K562 (cell line): ENCODE measurements around the gene RRAS. TPM values are rescaled to one million over a fixed set of nuclear protein-coding genes. Genes with fewer than 3 reads are reported as not detected.

Source experiments
- AFF4 ChIP-seq: sonication (generic); formaldehyde crosslinking; IDR thresholded peaks from 2 replicates; pipeline ENCODE4 v1.8.0; 2023; ENCODE audit warnings: mild to moderate bottlenecking, missing genetic modification reagents
- CEBPG ChIP-seq, 3 experiments: fragments of 200-800 bp in 1 of 3; sonication (Bioruptor generic) in 1 of 3; sonication (generic) in 1 of 3; formaldehyde crosslinking in 1 of 3; IDR thresholded peaks in 2 of 3; conservative IDR thresholded peaks in 1 of 3; 2 replicates each; pipeline versions ENCODE4 v1.6.1 to v1.8.0; 2016 to 2022; ENCODE audit warnings: missing compliant biosample characterization in 2 of 3, missing genetic modification characterization in 2 of 3, mild to moderate bottlenecking in 1 of 3, missing genetic modification reagents in 1 of 3
- GTF2F1 ChIP-seq: IDR thresholded peaks from 2 replicates; pipeline ENCODE4 v1.6.1; 2011; ENCODE audit warnings: low read depth, low read length, improper control_type of control experiment
- HDAC8 ChIP-seq: fragments of 450-650 bp; IDR thresholded peaks from 2 replicates; pipeline ENCODE4 v1.6.1; 2016; ENCODE audit warnings: mild to moderate bottlenecking, missing genetic modification characterization, moderate library complexity, missing compliant biosample characterization
- PKNOX1 ChIP-seq: fragments of 450-650 bp; IDR thresholded peaks from 2 replicates; pipeline ENCODE4 v1.6.1; 2016
- RAD21 ChIP-seq, 2 experiments: fragments of 250-450 bp in 1 of 2; fragments of 450-650 bp in 1 of 2; sonication (Bioruptor Pico) in 1 of 2; formaldehyde crosslinking in 1 of 2; IDR thresholded peaks in 1 of 2; conservative IDR thresholded peaks in 1 of 2; 2 replicates each; pipeline versions ENCODE4 v1.4.0 to v1.8.0; 2020 to 2022; ENCODE audit warnings: mild to moderate bottlenecking in 2 of 2, moderate library complexity in 1 of 2
- RB1 ChIP-seq: fragments of 450-650 bp; IDR thresholded peaks from 2 replicates; pipeline ENCODE4 v1.6.1; 2017; ENCODE audit warnings: low read depth, mild to moderate bottlenecking
- TAL1 ChIP-seq: fragments of 450-650 bp; IDR thresholded peaks from 2 replicates; pipeline ENCODE4 v1.6.1; 2016; ENCODE audit warnings: mild to moderate bottlenecking
- TCF7 ChIP-seq: sonication (generic); IDR thresholded peaks from 2 replicates; pipeline ENCODE4 v1.6.1; 2016; ENCODE audit warnings: antibody characterized with exemption, borderline replicate concordance
- ZBTB12 ChIP-seq: fragments of 250-450 bp; sonication (Bioruptor Pico); IDR thresholded peaks from 2 replicates; pipeline ENCODE4 v1.4.0; 2020
- ZNF217 ChIP-seq: sonication (generic); formaldehyde crosslinking; IDR thresholded peaks from 2 replicates; pipeline ENCODE4 v1.8.0; 2022; ENCODE audit warnings: mild to moderate bottlenecking, missing genetic modification reagents
- ZNF41 ChIP-seq: fragments of 250-450 bp; sonication (Bioruptor Pico); conservative IDR thresholded peaks from 2 replicates; pipeline ENCODE4 v1.4.0; 2020; ENCODE audit warnings: mild to moderate bottlenecking
- polyA plus RNA-seq, 8 experiments: library from polyadenylated mRNA; depleted of rRNA in 4 of 8; stranded (reverse) in 5 of 8; unstranded in 3 of 8; fragments of >200 nt; fragmentation: Nextera tagmentation in 2 of 8; fragmentation: Illumina TruSeq in 1 of 8; extraction: Ambion mirVana in 2 of 8; extraction: Trizol in 1 of 8; gene quantifications; 2 replicates each; pipeline versions ENCODE4 v1.2.1 to v1.2.3, GENCODE V29; 2011 to 2014; ENCODE audit warnings: inconsistent platforms in 1 of 8, missing spikeins in 1 of 8
- total RNA-seq, 7 experiments: library from RNA; depleted of rRNA in 6 of 7; stranded (reverse); fragments of >200 nt in 6 of 7; fragmentation: Illumina TruSeq in 2 of 7; extraction: Trizol in 2 of 7; gene quantifications; 2 replicates each; pipeline versions ENCODE4 v1.2.1 to v1.2.3, GENCODE V29; 2011 to 2021; ENCODE audit warnings: low replicate concordance in 1 of 7
- TF ChIP-seq, protein P1 (sequence below): sonication (generic); formaldehyde crosslinking; IDR thresholded peaks from 2 replicates; pipeline ENCODE4 v1.8.0; 2022; ENCODE audit warnings: missing genetic modification reagents, mild to moderate bottlenecking, borderline replicate concordance
- TF ChIP-seq, protein P2 (sequence below), 3 experiments: fragments of 200-800 bp in 1 of 3; sonication (Bioruptor generic) in 1 of 3; sonication (generic) in 1 of 3; formaldehyde crosslinking in 1 of 3; IDR thresholded peaks; 2 replicates each; pipeline versions ENCODE4 v1.6.1 to v1.8.0; 2016 to 2022; ENCODE audit warnings: mild to moderate bottlenecking in 2 of 3, missing compliant biosample characterization in 2 of 3, missing genetic modification characterization in 2 of 3, missing genetic modification reagents in 1 of 3
- TF ChIP-seq, protein P3 (sequence below), 2 experiments: fragments of 450-650 bp in 1 of 2; sonication (generic) in 1 of 2; formaldehyde crosslinking; conservative IDR thresholded peaks; 2 replicates each; pipeline versions ENCODE4 v1.4.0 to v1.8.1; 2020 to 2022; ENCODE audit warnings: mild to moderate bottlenecking in 1 of 2, missing genetic modification reagents in 1 of 2

RRAS gene
- total and polyA plus RNA-seq, 9 of the 15 experiments (the other 6 are each of a cell fraction or from before 2014, with no cell fraction given): 0.70 to 17.3 (median 8.2) TPM

- TF ChIP-seq ZNF217 (CRISPR knock-in tag): no peak
- no peak for TF ChIP-seq HDAC8 (tag)
- TF ChIP-seq, protein P1, sequence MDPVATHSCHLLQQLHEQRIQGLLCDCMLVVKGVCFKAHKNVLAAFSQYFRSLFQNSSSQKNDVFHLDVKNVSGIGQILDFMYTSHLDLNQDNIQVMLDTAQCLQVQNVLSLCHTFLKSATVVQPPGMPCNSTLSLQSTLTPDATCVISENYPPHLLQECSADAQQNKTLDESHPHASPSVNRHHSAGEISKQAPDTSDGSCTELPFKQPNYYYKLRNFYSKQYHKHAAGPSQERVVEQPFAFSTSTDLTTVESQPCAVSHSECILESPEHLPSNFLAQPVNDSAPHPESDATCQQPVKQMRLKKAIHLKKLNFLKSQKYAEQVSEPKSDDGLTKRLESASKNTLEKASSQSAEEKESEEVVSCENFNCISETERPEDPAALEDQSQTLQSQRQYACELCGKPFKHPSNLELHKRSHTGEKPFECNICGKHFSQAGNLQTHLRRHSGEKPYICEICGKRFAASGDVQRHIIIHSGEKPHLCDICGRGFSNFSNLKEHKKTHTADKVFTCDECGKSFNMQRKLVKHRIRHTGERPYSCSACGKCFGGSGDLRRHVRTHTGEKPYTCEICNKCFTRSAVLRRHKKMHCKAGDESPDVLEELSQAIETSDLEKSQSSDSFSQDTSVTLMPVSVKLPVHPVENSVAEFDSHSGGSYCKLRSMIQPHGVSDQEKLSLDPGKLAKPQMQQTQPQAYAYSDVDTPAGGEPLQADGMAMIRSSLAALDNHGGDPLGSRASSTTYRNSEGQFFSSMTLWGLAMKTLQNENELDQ (CRISPR knock-in tag): 0 out of 2 replicates have a peak, but pooled peaks have one; percentile 8
- no peak for TF ChIP-seq RAD21 (CRISPR knock-in tag; conservative IDR thresholded peaks at IDR 0.05 in 1 of 2, IDR thresholded peaks at IDR 0.05 in 1 of 2)
- TF ChIP-seq, protein P2, sequence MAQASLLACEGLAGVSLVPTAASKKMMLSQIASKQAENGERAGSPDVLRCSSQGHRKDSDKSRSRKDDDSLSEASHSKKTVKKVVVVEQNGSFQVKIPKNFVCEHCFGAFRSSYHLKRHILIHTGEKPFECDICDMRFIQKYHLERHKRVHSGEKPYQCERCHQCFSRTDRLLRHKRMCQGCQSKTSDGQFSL (CRISPR knock-in tag; IDR thresholded peaks at IDR 0.05): peak; percentile 85
- TF ChIP-seq, protein P2 (tag; IDR thresholded peaks at IDR 0.05): peak in 1 of 2 experiments; percentile 50; a peak in 2 of 4 replicates
- TF ChIP-seq PKNOX1: no peak
- TF ChIP-seq TAL1: no peak
- TF ChIP-seq RB1: 0 out of 2 replicates have a peak, but pooled peaks have one; percentile 35
- no peak for TF ChIP-seq GTF2F1
- TF ChIP-seq AFF4: peak; percentile 39; the same call in 1 of the 2 replicates
- no peak for TF ChIP-seq ZBTB12 (CRISPR knock-in tag)
- TF ChIP-seq ZNF41 (CRISPR knock-in tag): no peak
- TF ChIP-seq, protein P3, sequence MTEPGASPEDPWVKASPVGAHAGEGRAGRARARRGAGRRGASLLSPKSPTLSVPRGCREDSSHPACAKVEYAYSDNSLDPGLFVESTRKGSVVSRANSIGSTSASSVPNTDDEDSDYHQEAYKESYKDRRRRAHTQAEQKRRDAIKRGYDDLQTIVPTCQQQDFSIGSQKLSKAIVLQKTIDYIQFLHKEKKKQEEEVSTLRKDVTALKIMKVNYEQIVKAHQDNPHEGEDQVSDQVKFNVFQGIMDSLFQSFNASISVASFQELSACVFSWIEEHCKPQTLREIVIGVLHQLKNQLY (CRISPR knock-in tag; conservative IDR thresholded peaks at IDR 0.05): no peak
- no peak for TF ChIP-seq CEBPG (CRISPR knock-in tag; IDR thresholded peaks at IDR 0.05)
- TF ChIP-seq CEBPG (tag; conservative IDR thresholded peaks at IDR 0.05 in 1 of 2, IDR thresholded peaks at IDR 0.05 in 1 of 2): no peak; a peak in 1 of 4 replicates
- TF ChIP-seq TCF7: no peak
Observed at GRCh38 chr19:49677231-49677900, 37.4 kb upstream of the RRAS start, which contains the start of gene PRMT1 (continued).
